ENCODE results near the gene PGM2L1.

DNA sequence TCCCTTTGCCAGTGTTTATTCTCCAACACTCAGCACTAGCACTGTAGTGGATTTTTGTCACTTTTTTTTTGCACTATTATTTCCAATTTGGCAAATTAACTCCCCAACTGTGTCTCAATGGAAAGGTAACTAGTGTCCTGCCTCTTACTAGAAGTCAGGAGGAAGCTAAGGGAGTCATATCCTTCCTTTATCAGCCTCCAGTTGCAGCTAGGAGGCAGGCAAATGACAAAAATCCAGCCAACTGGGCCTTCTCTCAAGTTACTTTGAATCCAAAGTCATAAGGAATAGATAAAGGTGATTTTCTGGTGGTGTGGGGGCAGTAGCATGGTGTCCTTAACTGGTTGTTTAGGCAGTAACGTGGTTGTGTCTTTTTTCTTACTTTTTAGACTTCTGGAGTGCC lies 71.2 kb downstream of the PGM2L1 start:
- TF ChIP-seq, protein P1, sequence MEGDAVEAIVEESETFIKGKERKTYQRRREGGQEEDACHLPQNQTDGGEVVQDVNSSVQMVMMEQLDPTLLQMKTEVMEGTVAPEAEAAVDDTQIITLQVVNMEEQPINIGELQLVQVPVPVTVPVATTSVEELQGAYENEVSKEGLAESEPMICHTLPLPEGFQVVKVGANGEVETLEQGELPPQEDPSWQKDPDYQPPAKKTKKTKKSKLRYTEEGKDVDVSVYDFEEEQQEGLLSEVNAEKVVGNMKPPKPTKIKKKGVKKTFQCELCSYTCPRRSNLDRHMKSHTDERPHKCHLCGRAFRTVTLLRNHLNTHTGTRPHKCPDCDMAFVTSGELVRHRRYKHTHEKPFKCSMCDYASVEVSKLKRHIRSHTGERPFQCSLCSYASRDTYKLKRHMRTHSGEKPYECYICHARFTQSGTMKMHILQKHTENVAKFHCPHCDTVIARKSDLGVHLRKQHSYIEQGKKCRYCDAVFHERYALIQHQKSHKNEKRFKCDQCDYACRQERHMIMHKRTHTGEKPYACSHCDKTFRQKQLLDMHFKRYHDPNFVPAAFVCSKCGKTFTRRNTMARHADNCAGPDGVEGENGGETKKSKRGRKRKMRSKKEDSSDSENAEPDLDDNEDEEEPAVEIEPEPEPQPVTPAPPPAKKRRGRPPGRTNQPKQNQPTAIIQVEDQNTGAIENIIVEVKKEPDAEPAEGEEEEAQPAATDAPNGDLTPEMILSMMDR (IDR thresholded peaks at IDR 0.05) = no peak
- no peak for TF ChIP-seq POLR2AphosphoS5 (IDR thresholded peaks at IDR 0.05)
- TF ChIP-seq POLR2A (IDR thresholded peaks at IDR 0.05) = no peak
